Measurements from ENCODE around the gene CTH. TPM values are rescaled to one million over a fixed set of nuclear protein-coding genes. Genes with fewer than 3 reads are reported as not detected.
"Not testable (repeated sequence)": the region's sequence is repeated elsewhere in the genome, so short reads cannot be mapped to it uniquely, and the experiment has no call there.

The CTH gene
- total RNA-seq, 2 donors from 2014 or later: 39.4 to 50.4 TPM

DNA sequence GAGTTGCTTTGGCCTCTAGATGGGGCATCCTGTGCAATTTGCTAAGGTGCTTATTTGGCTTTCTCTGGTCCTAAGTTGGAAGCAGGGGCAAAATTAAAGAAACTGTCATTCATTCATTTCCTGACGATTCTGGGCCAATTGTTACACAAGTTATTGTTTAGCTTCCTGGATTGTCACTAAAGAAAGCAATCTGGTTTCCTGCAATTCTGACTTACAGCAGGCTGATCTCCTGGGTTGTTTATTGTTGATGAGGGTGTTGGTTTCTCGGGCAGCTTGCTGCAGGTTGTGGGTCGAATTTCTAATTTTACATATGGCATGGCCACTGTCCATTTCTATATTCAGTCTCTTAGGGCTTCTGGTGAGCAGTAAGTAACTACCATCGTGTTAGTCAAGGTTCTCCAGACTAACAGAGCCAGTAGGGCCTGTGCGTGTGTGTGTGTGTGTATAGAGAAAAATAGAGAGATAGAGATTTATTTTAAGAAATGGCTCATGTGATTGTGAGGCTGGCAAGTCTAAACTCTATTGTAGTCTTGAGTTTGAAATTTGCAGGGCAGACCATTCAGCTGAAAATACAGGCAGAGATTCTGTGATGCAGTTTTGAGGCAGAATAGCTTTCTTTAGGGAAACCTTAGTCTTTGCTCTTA lies 30.4 kb downstream of the CTH start:
- H3K27me3 Mint-ChIP-seq (ENCODE audit: low read depth): no peaks in the 10 kb centered on the region
- H3K4me1 Mint-ChIP-seq (ENCODE audit: low read depth): peaks cover 19% of the 10 kb centered on the region

DNA sequence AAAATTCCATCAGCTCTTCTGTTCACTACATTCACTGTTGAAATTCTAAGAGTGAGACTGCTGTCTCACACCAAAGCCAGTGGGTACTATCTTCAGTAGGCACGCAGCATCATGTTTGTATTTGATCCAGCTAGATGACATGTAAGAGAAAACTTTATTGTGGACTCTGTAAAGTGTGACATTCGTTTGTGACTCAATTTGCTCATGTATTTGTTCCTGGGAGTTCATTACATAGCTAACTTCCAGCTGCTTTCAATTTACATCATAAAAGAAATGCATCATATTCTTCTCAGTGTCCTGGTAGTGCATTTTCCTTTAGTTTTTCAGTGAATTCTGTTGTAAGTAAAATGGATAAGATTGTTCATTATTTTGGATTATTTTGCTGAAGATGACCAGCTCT lies 31.4 kb downstream of the CTH start:
- Mint-ChIP-seq H3K4me1 (ENCODE audit: low read depth) (peaks cover 15% of the 10 kb centered on the region), H3K36me3 (ENCODE audit: insufficient read depth in 2 of 2) (peaks cover 4 to 15% of the 10 kb centered on the region in 2 donors), H3K4me3 (no peak overlapping the region), H3K9me3 (no peaks in the 10 kb centered on the region), H3K27ac (no peak overlapping the region), H3K27me3 (ENCODE audit: low read depth) (no peaks in the 10 kb centered on the region)
- DNase-seq: no peak
- ATAC-seq (replicated peaks in 1 of 2): no peak

More for the DNA sequence above, 30.4 kb downstream of the CTH start:
- no peaks in the 10 kb centered on the region for H3K9me3 Mint-ChIP-seq
- H3K36me3 Mint-ChIP-seq (ENCODE audit: insufficient read depth in 2 of 2): peaks cover 4 to 17% of the 10 kb centered on the region in 2 donors
- no peak overlapping the region for H3K4me3 Mint-ChIP-seq
- ATAC-seq (replicated peaks in 1 of 2): no peak
- no peak for DNase-seq
- no peak overlapping the region for H3K27ac Mint-ChIP-seq

DNA sequence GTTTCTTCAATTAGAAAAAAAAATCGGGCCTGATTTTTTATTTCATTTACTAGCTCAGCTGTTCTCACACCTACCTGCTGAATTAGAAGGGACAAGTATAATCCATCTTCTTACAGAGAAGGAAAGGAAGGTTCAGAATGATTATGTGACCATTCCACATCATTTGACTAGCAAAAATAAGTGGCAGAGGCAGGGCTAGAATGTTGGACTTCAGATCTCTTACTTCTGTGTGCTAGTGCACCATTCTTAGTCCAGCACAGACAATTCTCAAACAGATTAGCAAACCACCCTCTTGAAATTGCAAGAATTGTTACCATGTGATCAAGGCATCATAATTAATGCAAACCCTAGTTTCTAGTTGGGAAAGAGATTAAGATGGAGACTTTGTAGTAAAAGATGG lies 32.7 kb downstream of the CTH start:
- DNase-seq: no peak
- H3K4me3 Mint-ChIP-seq: no peak overlapping the region
- H3K36me3 Mint-ChIP-seq (ENCODE audit: insufficient read depth in 2 of 2): peaks cover under 1 to 12% of the 10 kb centered on the region in 2 donors
- H3K27me3 Mint-ChIP-seq (ENCODE audit: low read depth): no peaks in the 10 kb centered on the region
- no peak for ATAC-seq (replicated peaks in 1 of 2)
- H3K27ac Mint-ChIP-seq: no peak overlapping the region
- H3K4me1 Mint-ChIP-seq (ENCODE audit: low read depth): peaks cover 3% of the 10 kb centered on the region
- H3K9me3 Mint-ChIP-seq: no peaks in the 10 kb centered on the region

DNA sequence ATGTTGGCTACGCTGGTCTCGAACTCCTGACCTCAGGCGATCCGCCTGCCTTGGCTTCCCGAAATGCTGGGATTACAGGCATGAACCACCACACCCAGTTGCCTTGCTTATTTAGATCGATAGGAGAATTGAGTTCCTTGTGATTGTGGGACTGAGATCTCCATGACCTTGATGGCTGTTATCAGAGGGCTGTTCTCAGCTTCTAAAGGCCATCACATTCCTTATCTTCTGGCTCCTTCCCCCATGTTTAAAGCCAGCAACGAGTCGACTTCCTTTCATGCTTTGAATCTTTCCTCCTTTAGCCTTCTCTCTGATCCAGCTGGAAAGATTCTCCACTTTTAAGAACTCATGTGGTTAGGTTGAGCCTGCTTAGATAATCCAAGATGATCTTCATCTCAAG lies 38.0 kb downstream of the CTH start:
- Mint-ChIP-seq H3K9me3 (no peaks in the 10 kb centered on the region), H3K27me3 (ENCODE audit: low read depth) (peaks cover 6% of the 10 kb centered on the region), H3K36me3 (ENCODE audit: insufficient read depth in 2 of 2) (peaks cover 0 to 1% of the 10 kb centered on the region in 2 donors), H3K4me3 (no peak overlapping the region), H3K4me1 (ENCODE audit: low read depth) (peaks cover 16% of the 10 kb centered on the region), H3K27ac (no peak overlapping the region)
- DNase-seq (no peak), ATAC-seq (replicated peaks in 1 of 2) (no peak)

DNA sequence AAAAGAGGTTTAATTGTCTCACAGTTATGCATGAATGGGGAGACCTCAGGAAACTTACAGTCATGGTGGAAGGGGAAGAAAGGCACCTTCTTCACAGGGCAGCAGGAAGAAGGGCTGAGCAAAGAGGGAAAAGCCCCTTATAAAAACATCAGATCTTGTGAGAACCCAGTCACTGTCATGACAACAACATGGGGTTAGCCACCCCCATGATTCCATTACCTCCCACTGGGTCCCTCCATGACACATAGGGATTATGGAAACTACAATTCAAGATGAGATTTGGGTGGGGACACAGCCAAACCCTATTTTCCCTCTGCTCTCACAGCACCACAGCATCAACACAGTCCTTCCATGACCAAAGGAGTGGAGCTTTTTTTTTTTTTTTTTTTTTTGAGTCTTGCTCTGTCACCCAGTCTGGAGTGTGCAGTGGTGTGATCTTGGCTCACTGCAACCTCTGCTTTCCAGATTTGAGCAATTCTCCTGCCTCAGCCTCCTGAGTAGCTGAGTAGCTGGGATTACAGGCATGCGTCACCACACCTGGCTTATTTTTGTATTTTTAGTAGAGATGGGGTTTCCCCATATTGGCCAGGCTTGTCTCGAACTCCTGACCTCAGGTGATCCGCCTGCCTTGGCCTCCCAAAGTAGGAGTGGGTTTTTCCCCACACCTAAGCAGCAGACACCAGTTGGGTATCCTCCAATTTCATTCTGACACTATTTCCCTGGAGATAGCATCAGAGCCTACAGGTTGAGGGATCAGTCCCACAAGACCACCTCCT lies 41.3 kb downstream of the CTH start:
- peaks cover 15% of the 10 kb centered on the region for H3K27me3 Mint-ChIP-seq (ENCODE audit: low read depth)
- not testable (repeated sequence) for H3K36me3 Mint-ChIP-seq (ENCODE audit: insufficient read depth in 2 of 2); H3K9me3 Mint-ChIP-seq; H3K4me3 Mint-ChIP-seq
- ATAC-seq (replicated peaks in 1 of 2): peak; percentile 77 to 88
- peaks cover 16% of the 10 kb centered on the region for H3K4me1 Mint-ChIP-seq (ENCODE audit: low read depth)
- peak overlapping the region; percentile 68 for H3K27ac Mint-ChIP-seq
- DNase-seq: peak; percentile 5 to 7

DNA sequence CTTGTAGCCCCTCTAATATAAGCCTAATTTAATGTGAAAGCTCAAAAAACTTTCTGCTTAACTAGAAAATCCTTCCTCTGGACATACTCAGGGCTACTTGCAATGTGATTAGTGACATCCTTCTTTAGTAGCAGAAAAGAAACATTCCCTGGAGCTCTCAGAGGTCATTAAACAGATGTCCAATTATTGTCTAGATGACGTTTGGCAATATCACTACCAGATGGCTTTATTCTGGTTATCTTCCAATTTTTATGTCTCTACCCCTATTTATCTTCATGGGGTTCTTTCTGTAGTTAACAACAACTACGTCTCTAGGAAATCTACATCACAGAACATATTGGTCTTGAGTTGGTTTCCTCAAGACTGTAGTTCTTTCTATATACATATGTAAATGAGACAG lies 44.2 kb downstream of the CTH start:
- no peak for ATAC-seq (replicated peaks in 1 of 2)
- Mint-ChIP-seq H3K9me3 (no peaks in the 10 kb centered on the region), H3K36me3 (ENCODE audit: insufficient read depth in 2 of 2) (peaks cover 0 to 1% of the 10 kb centered on the region in 2 donors), H3K4me1 (ENCODE audit: low read depth) (peaks cover 16% of the 10 kb centered on the region), H3K27ac (no peak overlapping the region), H3K4me3 (no peak overlapping the region), H3K27me3 (ENCODE audit: low read depth) (peaks cover 9% of the 10 kb centered on the region)
- DNase-seq: no peak

DNA sequence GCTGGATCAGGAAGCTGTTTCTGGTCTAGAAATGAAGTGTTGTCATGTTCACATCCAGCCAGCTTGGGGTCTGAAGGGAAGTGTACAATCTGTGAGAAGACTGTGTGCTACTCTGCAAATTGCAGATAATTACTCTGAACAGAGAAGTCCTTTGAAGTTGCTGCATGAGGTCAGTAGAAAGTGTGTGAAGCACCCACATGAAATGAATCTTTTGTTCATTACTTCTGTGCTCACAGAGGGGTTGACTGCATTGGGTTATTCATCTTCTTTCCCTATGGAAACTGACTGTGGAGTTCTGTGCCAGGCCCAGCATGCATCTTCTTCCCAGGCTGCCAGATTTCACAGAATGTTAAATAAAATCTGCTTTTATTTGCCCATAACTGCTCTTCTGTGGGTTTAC lies 47.1 kb downstream of the CTH start:
- H3K4me1 Mint-ChIP-seq (ENCODE audit: low read depth): no peaks in the 10 kb centered on the region
- no peak overlapping the region for H3K27ac Mint-ChIP-seq
- no peak overlapping the region for H3K4me3 Mint-ChIP-seq
- DNase-seq: no peak
- no peaks in the 10 kb centered on the region for H3K36me3 Mint-ChIP-seq (ENCODE audit: insufficient read depth in 2 of 2)
- peaks cover 9% of the 10 kb centered on the region for H3K27me3 Mint-ChIP-seq (ENCODE audit: low read depth)
- ATAC-seq (replicated peaks in 1 of 2): no peak
- H3K9me3 Mint-ChIP-seq: no peaks in the 10 kb centered on the region

DNA sequence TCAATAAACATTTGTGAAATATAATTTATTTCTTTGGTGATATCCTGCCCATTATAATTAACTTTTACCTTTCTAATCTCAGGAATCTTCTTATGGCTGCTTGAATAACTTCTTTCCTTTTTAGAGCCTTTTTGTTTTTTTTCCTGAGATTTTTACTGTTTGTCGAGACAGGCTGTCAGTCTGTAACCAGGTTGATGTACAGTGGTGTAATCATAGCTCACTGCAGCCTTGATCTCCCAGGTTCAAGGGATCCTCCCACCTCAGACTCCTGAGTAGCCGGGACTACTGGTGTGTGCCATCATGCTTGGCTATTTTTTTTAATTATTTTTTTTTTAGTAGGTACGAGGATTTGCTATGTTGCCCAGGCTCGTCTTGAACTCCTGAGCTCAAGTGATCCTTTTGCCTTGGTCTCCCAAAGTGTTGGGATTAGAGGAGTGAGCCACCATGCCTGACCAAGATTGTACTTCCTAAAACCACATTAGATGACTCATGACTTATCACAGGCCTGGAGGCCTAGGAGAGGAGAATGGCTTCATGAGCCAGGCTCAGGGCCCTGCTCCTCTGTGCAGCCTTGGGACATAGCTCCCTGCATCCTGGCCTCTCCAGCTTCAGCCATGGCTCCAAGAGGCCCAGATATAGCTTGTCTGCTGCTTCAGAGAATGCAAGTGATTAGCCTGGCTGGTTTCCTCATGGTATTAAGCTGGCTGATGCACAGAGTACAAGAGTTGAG lies 48.6 kb downstream of the CTH start:
- Mint-ChIP-seq H3K27ac (no peak overlapping the region), H3K4me3 (no peak overlapping the region), H3K27me3 (ENCODE audit: low read depth) (peaks cover 9% of the 10 kb centered on the region), H3K36me3 (ENCODE audit: insufficient read depth in 2 of 2) (peaks cover 0 to 1% of the 10 kb centered on the region in 2 donors), H3K4me1 (ENCODE audit: low read depth) (no peaks in the 10 kb centered on the region), H3K9me3 (peaks cover 1% of the 10 kb centered on the region in 2 donors)
- ATAC-seq (replicated peaks in 1 of 2): no peak
- DNase-seq: no peak

DNA sequence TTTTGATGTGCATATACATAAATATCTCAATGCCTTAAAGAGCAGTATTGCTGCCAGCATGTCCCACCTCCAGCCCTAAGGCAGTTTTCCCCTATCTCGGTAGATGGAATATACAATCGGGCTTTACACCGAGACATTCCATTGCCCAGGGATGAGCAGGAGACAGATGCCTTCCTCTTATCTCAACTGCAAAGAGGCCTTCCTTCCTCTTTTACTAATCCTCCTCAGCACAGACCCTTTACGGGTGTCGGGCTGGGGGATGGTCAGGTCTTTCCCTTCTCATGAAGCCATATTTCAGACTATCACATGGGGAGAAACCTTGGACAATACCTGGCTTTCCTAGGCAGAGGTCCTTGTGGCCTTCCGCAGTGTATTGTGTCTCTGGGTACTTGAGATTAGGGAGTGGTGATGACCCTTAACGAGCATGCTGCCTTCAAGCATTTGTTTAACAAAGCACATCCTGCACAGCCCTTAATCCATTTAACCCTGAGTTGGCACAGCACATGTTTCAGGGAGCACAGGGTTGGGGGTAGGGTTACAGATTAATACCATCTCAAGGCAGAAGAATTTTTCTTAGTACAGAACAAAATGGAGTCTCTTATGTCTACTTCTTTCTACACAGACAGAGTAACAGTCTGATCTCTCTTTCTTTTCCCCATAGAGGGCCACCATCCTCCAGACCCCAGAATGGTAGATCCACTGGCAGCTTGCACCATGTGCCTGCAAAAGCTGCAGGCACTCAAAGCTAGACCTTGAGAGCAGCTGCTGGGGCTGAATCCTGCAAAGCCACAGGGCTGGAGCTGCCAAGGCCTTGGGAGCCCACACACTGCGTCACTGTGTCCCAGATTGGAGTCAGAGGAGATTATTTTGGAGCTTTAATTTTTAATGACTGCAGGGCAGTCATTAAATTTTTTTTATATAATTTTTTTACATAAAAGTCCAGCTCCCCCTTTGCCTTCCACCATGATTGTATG lies 50.0 kb downstream of the CTH start:
- H3K9me3 Mint-ChIP-seq; DNase-seq; H3K27me3 Mint-ChIP-seq (ENCODE audit: low read depth); H3K4me3 Mint-ChIP-seq; H3K27ac Mint-ChIP-seq; ATAC-seq (replicated peaks in 1 of 2); H3K36me3 Mint-ChIP-seq (ENCODE audit: insufficient read depth in 2 of 2); H3K4me1 Mint-ChIP-seq (ENCODE audit: low read depth): not testable (repeated sequence)

DNA sequence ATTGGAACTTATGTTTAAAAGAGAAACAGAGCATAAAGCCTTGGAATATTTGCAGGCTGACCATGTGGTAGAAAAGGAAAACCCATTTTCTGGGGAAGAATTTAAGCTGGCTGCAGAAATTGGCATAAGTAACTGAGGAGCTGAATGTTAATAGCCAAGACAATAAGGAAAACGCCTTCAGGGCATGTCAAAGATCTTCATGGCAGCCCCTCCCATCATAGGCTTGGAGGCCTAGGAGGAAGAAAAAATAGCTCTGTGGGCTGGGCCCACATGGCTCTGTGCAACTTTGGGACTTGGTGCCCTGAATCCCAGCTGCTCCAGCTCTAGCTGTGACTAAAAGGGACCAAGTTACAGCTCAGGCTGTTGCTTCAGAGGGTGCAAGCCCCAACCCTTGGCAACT lies 51.5 kb downstream of the CTH start:
- no peak for DNase-seq
- Mint-ChIP-seq H3K27ac (no peak overlapping the region), H3K9me3 (peaks cover 1 to 3% of the 10 kb centered on the region in 2 donors), H3K36me3 (ENCODE audit: insufficient read depth in 2 of 2) (peaks cover 0 to 1% of the 10 kb centered on the region in 2 donors), H3K4me3 (no peak overlapping the region), H3K27me3 (ENCODE audit: low read depth) (peaks cover 17% of the 10 kb centered on the region), H3K4me1 (ENCODE audit: low read depth) (no peaks in the 10 kb centered on the region)
- no peak for ATAC-seq (replicated peaks in 1 of 2)

DNA sequence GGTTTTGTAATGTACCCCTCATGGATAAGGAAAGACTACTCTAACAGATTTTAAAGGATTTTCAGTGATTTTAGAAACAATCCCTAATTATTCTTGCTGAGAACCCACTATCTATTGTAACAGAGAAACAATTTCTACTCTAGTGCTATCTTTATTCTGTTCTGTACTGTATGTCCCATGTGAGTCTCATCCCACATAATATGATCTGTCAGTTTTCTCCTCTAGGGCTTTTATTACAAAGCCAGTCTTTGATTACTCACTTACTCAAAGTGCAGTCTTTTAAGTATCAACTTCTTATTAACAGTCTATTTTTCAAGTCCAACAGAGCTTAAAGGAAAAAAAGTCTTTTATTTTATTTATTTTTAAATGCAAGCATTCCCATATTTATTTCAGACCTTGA lies 54.8 kb downstream of the CTH start:
- Mint-ChIP-seq H3K27ac (no peak overlapping the region), H3K27me3 (ENCODE audit: low read depth) (peaks cover 27% of the 10 kb centered on the region), H3K4me1 (ENCODE audit: low read depth) (no peaks in the 10 kb centered on the region), H3K4me3 (no peak overlapping the region), H3K36me3 (ENCODE audit: insufficient read depth in 2 of 2) (peaks cover 0 to 1% of the 10 kb centered on the region in 2 donors), H3K9me3 (peaks cover 1 to 3% of the 10 kb centered on the region in 2 donors)
- ATAC-seq (replicated peaks in 1 of 2) (no peak), DNase-seq (no peak)

DNA sequence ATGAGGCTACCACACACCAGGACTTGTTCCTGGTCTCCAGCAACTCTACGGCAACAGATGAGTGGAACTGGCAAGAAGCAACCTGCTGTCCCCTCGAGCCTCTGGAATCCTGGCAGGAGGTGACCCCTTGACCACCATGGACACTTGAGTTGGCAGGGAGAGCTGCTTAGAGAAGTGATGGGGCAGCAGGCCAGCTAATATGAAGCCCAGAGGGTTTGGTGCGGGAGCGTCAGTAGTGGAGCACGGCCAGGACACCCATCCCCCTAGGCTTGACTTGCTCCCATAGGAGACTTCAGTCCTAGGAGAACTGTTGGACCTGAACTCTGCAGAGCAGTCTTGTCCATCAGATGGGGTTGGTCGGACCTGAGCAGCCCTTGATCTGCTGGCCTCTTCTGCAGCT lies 56.5 kb downstream of the CTH start:
- ATAC-seq (replicated peaks in 1 of 2): no peak

More for the DNA sequence above, 56.5 kb downstream of the CTH start:
- Mint-ChIP-seq H3K27me3 (ENCODE audit: low read depth) (peaks cover 35% of the 10 kb centered on the region), H3K9me3 (peaks cover 1 to 3% of the 10 kb centered on the region in 2 donors), H3K4me3 (no peak overlapping the region), H3K27ac (no peak overlapping the region), H3K4me1 (ENCODE audit: low read depth) (no peaks in the 10 kb centered on the region), H3K36me3 (ENCODE audit: insufficient read depth in 2 of 2) (peaks cover 0 to 1% of the 10 kb centered on the region in 2 donors)
- no peak for DNase-seq
